K562 (cell line): ENCODE data around the gene GOT2. TPM values are rescaled to one million over a fixed set of nuclear protein-coding genes. Genes with fewer than 3 reads are reported as not detected.
A peak's percentile ranks its signal among the peaks of the same experiment; 100 is the strongest.

Source experiments
- FOXK2 ChIP-seq, 2 experiments: fragments of 450-650 bp; IDR thresholded peaks in 1 of 2; conservative IDR thresholded peaks in 1 of 2; 2 replicates each; pipeline ENCODE4 v1.6.1; 2016; ENCODE audit warnings: low read depth in 2 of 2, mild to moderate bottlenecking in 1 of 2
- LCOR ChIP-seq: sonication (generic); formaldehyde crosslinking; IDR thresholded peaks from 2 replicates; pipeline ENCODE4 v1.8.0; 2022; ENCODE audit warnings: mild to moderate bottlenecking, missing genetic modification reagents
- NBN ChIP-seq: fragments of 450-650 bp; IDR thresholded peaks from 2 replicates; pipeline ENCODE4 v1.6.1; 2016; ENCODE audit warnings: low read depth, mild to moderate bottlenecking
- SMAD4 ChIP-seq: fragments of 250-450 bp; sonication (Bioruptor Pico); conservative IDR thresholded peaks from 2 replicates; pipeline ENCODE4 v1.8.0; 2021; ENCODE audit warnings: inconsistent platforms, mild to moderate bottlenecking, moderate library complexity
- TAF9B ChIP-seq: fragments of 450-650 bp; IDR thresholded peaks from 2 replicates; pipeline ENCODE4 v1.6.1; 2018; ENCODE audit warnings: mild to moderate bottlenecking; ENCODE audit not compliant: partially characterized antibody
- ZNF3 ChIP-seq: fragments of 250-450 bp; sonication (Bioruptor Pico); IDR thresholded peaks from 2 replicates; pipeline ENCODE4 v1.5.0; 2021; ENCODE audit warnings: mild to moderate bottlenecking, moderate library complexity
- polyA plus RNA-seq, 8 experiments: library from polyadenylated mRNA; depleted of rRNA in 4 of 8; stranded (reverse) in 5 of 8; unstranded in 3 of 8; fragments of >200 nt; fragmentation: Nextera tagmentation in 2 of 8; fragmentation: Illumina TruSeq in 1 of 8; extraction: Ambion mirVana in 2 of 8; extraction: Trizol in 1 of 8; gene quantifications; 2 replicates each; pipeline versions ENCODE4 v1.2.1 to v1.2.3, GENCODE V29; 2011 to 2014; ENCODE audit warnings: inconsistent platforms in 1 of 8, missing spikeins in 1 of 8
- total RNA-seq, 7 experiments: library from RNA; depleted of rRNA in 6 of 7; stranded (reverse); fragments of >200 nt in 6 of 7; fragmentation: Illumina TruSeq in 2 of 7; extraction: Trizol in 2 of 7; gene quantifications; 2 replicates each; pipeline versions ENCODE4 v1.2.1 to v1.2.3, GENCODE V29; 2011 to 2021; ENCODE audit warnings: low replicate concordance in 1 of 7
- TF ChIP-seq, protein P1 (sequence below): fragments of 150-350 bp; IDR thresholded peaks from 2 replicates; pipeline ENCODE4 v1.6.1; 2014; ENCODE audit warnings: low read depth, mild to moderate bottlenecking, low read length, borderline replicate concordance
- TF ChIP-seq, protein P2 (sequence below): sonication (generic); formaldehyde crosslinking; IDR thresholded peaks from 2 replicates; pipeline ENCODE4 v1.8.1; 2022; ENCODE audit warnings: missing genetic modification reagents

GOT2 gene
- total and polyA plus RNA-seq, 9 of the 15 experiments (the other 6 are each of a cell fraction or from before 2014, with no cell fraction given): 43.1 to 190 (median 80.2) TPM

- TF ChIP-seq FOXK2 (conservative IDR thresholded peaks at IDR 0.05 in 1 of 2, IDR thresholded peaks at IDR 0.05 in 1 of 2; ENCODE audit: low read depth in 2 of 2): no peak
- peak; percentile 16; the same call in 1 of the 2 replicates for TF ChIP-seq LCOR (CRISPR knock-in tag)
- TF ChIP-seq, protein P1, sequence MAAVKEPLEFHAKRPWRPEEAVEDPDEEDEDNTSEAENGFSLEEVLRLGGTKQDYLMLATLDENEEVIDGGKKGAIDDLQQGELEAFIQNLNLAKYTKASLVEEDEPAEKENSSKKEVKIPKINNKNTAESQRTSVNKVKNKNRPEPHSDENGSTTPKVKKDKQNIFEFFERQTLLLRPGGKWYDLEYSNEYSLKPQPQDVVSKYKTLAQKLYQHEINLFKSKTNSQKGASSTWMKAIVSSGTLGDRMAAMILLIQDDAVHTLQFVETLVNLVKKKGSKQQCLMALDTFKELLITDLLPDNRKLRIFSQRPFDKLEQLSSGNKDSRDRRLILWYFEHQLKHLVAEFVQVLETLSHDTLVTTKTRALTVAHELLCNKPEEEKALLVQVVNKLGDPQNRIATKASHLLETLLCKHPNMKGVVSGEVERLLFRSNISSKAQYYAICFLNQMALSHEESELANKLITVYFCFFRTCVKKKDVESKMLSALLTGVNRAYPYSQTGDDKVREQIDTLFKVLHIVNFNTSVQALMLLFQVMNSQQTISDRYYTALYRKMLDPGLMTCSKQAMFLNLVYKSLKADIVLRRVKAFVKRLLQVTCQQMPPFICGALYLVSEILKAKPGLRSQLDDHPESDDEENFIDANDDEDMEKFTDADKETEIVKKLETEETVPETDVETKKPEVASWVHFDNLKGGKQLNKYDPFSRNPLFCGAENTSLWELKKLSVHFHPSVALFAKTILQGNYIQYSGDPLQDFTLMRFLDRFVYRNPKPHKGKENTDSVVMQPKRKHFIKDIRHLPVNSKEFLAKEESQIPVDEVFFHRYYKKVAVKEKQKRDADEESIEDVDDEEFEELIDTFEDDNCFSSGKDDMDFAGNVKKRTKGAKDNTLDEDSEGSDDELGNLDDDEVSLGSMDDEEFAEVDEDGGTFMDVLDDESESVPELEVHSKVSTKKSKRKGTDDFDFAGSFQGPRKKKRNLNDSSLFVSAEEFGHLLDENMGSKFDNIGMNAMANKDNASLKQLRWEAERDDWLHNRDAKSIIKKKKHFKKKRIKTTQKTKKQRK: no peak
- no peak for TF ChIP-seq TAF9B
- TF ChIP-seq NBN: 0 out of 2 replicates have a peak, but pooled peaks have one; percentile 9
- TF ChIP-seq SMAD4 (CRISPR knock-in tag): 0 out of 2 replicates have a peak, but pooled peaks have one; percentile 31
- TF ChIP-seq ZNF3 (CRISPR knock-in tag): no peak
- TF ChIP-seq, protein P2, sequence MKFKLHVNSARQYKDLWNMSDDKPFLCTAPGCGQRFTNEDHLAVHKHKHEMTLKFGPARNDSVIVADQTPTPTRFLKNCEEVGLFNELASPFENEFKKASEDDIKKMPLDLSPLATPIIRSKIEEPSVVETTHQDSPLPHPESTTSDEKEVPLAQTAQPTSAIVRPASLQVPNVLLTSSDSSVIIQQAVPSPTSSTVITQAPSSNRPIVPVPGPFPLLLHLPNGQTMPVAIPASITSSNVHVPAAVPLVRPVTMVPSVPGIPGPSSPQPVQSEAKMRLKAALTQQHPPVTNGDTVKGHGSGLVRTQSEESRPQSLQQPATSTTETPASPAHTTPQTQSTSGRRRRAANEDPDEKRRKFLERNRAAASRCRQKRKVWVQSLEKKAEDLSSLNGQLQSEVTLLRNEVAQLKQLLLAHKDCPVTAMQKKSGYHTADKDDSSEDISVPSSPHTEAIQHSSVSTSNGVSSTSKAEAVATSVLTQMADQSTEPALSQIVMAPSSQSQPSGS (CRISPR knock-in tag): no peak
These were observed 307 bp upstream of the GOT2 start (continued) for GRCh38 chr16:58734459-58734787.
